H9 (cell line): Measurements from ENCODE around the gene SNAP47. TPM values are rescaled to one million over a fixed set of nuclear protein-coding genes. Genes with fewer than 3 reads are reported as not detected.

Experiments
- DNase-seq: peaks from one replicate; pipeline ENCODE4 v3.0.0-alpha.2; 2017
- H2AFZ ChIP-seq: one replicate; pipeline ENCODE4 v1.6.1; 2013; ENCODE audit warnings: mild to moderate bottlenecking, low read length, control low read depth, moderate library complexity
- H2AK5ac ChIP-seq: 2 replicates; pipeline ENCODE4 v1.6.1; 2013; ENCODE audit warnings: low read length, control low read depth, mixed read lengths; ENCODE audit not compliant: insufficient read length
- H2BK120ac ChIP-seq: one replicate; pipeline ENCODE4 v1.6.1; 2013; ENCODE audit warnings: low read depth, mild to moderate bottlenecking, low read length, control low read depth, inconsistent platforms; ENCODE audit not compliant: poor library complexity, severe bottlenecking
- H2BK12ac ChIP-seq: 2 replicates; pipeline ENCODE4 v1.6.1; 2013; ENCODE audit warnings: low read length, control low read depth, mixed read lengths, low read depth; ENCODE audit not compliant: insufficient read length
- H2BK15ac ChIP-seq: 2 replicates; pipeline ENCODE4 v1.6.1; 2013; ENCODE audit warnings: low read depth, low read length, control low read depth
- H2BK20ac ChIP-seq: one replicate; pipeline ENCODE4 v1.6.1; 2013; ENCODE audit warnings: low read depth, mild to moderate bottlenecking, low read length, control low read depth, inconsistent platforms; ENCODE audit not compliant: poor library complexity, severe bottlenecking
- H2BK5ac ChIP-seq: 2 replicates; pipeline ENCODE4 v1.6.1; 2013; ENCODE audit warnings: low read length, control low read depth, mixed read lengths; ENCODE audit not compliant: insufficient read length
- H3K14ac ChIP-seq: 2 replicates; pipeline ENCODE4 v1.6.1; 2013; ENCODE audit warnings: low read length, control low read depth; ENCODE audit not compliant: insufficient read depth
- H3K18ac ChIP-seq: 2 replicates; pipeline ENCODE4 v1.6.1; 2013; ENCODE audit warnings: low read depth, mild to moderate bottlenecking, mixed read lengths, low read length, control low read depth; ENCODE audit not compliant: insufficient read length
- H3K23ac ChIP-seq: 2 replicates; pipeline ENCODE4 v1.6.1; 2013; ENCODE audit warnings: low read length, control low read depth, mixed read lengths, low read depth; ENCODE audit not compliant: insufficient read length
- H3K23me2 ChIP-seq: 2 replicates; pipeline ENCODE4 v1.6.1; 2013; ENCODE audit warnings: low read depth, mild to moderate bottlenecking, mixed read lengths, low read length, control low read depth; ENCODE audit not compliant: insufficient read length, poor library complexity, severe bottlenecking
- H3K27ac ChIP-seq: 2 replicates; pipeline ENCODE4 v1.5.1; 2013; ENCODE audit warnings: low read length, control low read depth, mixed read lengths, low read depth; ENCODE audit not compliant: insufficient read length
- H3K27me3 ChIP-seq: 2 replicates; pipeline ENCODE4 v1.6.1; 2013; ENCODE audit warnings: low read length, control low read depth, inconsistent platforms; ENCODE audit not compliant: insufficient read depth
- H3K4ac ChIP-seq: 2 replicates; pipeline ENCODE4 v1.6.1; 2013; ENCODE audit warnings: low read depth, mild to moderate bottlenecking, control low read depth, inconsistent platforms, low read length, moderate library complexity
- H3K4me1 ChIP-seq: 2 replicates; pipeline ENCODE4 v1.6.1; 2013; ENCODE audit warnings: low read length, control low read depth, inconsistent platforms; ENCODE audit not compliant: insufficient read depth
- H3K4me2 ChIP-seq: 2 replicates; pipeline ENCODE4 v1.6.1; 2013; ENCODE audit warnings: low read length, control low read depth, mixed read lengths; ENCODE audit not compliant: insufficient read length, insufficient read depth
- H3K56ac ChIP-seq: 2 replicates; pipeline ENCODE4 v1.6.1; 2013; ENCODE audit warnings: low read depth, mild to moderate bottlenecking, mixed read lengths, low read length, control low read depth; ENCODE audit not compliant: insufficient read length
- H3K79me1 ChIP-seq: 2 replicates; pipeline ENCODE4 v1.6.1; 2013; ENCODE audit warnings: low read depth, mild to moderate bottlenecking, moderate library complexity, low read length, control low read depth, inconsistent platforms; ENCODE audit not compliant: insufficient read depth, poor library complexity, severe bottlenecking
- H3K79me2 ChIP-seq: 2 replicates; pipeline ENCODE4 v1.6.1; 2013; ENCODE audit warnings: low read length, control low read depth, inconsistent platforms; ENCODE audit not compliant: insufficient read depth
- H3K9ac ChIP-seq: 2 replicates; pipeline ENCODE4 v1.6.1; 2013; ENCODE audit warnings: low read length, control low read depth, mixed read lengths; ENCODE audit not compliant: insufficient read length; ENCODE audit errors: extremely low read depth
- H3K9me3 ChIP-seq: one replicate; pipeline ENCODE4 v1.6.1; 2013; ENCODE audit warnings: low read depth, low read length, inconsistent platforms; ENCODE audit not compliant: control insufficient read depth
- H3T11ph ChIP-seq: one replicate; pipeline ENCODE4 v1.6.1; 2013; ENCODE audit warnings: mild to moderate bottlenecking, low read length, control low read depth, inconsistent platforms
- H4K20me1 ChIP-seq: one replicate; pipeline ENCODE4 v1.6.1; 2013; ENCODE audit not compliant: control insufficient read depth, insufficient read length, insufficient read depth
- H4K5ac ChIP-seq: 2 replicates; pipeline ENCODE4 v1.6.1; 2013; ENCODE audit warnings: low read depth, mild to moderate bottlenecking, mixed read lengths, low read length, control low read depth; ENCODE audit not compliant: insufficient read length
- H4K8ac ChIP-seq: replicated peaks from 2 replicates; pipeline ENCODE4 v1.6.1; 2013; ENCODE audit warnings: low read length, control low read depth, mixed read lengths, low read depth; ENCODE audit not compliant: insufficient read length
- H4K91ac ChIP-seq: 2 replicates; pipeline ENCODE4 v1.6.1; 2013; ENCODE audit warnings: low read depth, mild to moderate bottlenecking, moderate library complexity, mixed read lengths, low read length, control low read depth; ENCODE audit not compliant: insufficient read length
- H3K27ac Mint-ChIP-seq, 3 experiments: 2 replicates in 2 of 3; 3 replicates in 1 of 3; pipeline ENCODE4 v1.8.0; 2020 to 2021; ENCODE audit warnings: mixed read lengths in 3 of 3, mild to moderate bottlenecking in 1 of 3, moderate library complexity in 1 of 3
- H3K27me3 Mint-ChIP-seq: 2 replicates; pipeline ENCODE4 v1.8.0; 2021; ENCODE audit warnings: low read depth, mild to moderate bottlenecking, moderate library complexity, mixed read lengths
- H3K36me3 Mint-ChIP-seq, 3 experiments: 2 replicates in 2 of 3; 3 replicates in 1 of 3; pipeline ENCODE4 v1.8.0; 2020 to 2021; ENCODE audit warnings: low read depth in 3 of 3, mixed read lengths in 3 of 3; ENCODE audit not compliant: insufficient read depth in 1 of 3
- H3K4me1 Mint-ChIP-seq, 2 experiments: 2 replicates each; pipeline ENCODE4 v1.8.0; 2020; ENCODE audit warnings: mixed read lengths in 2 of 2
- H3K4me3 Mint-ChIP-seq, 2 experiments: 2 replicates in 1 of 2; 3 replicates in 1 of 2; pipeline ENCODE4 v1.8.0; 2020 to 2021; ENCODE audit warnings: mild to moderate bottlenecking in 2 of 2, mixed read lengths in 2 of 2, moderate library complexity in 1 of 2
- H3K9me3 Mint-ChIP-seq, 2 experiments: 2 replicates in 1 of 2; 3 replicates in 1 of 2; pipeline ENCODE4 v1.8.0; 2020; ENCODE audit warnings: mild to moderate bottlenecking in 2 of 2, mixed read lengths in 2 of 2, moderate library complexity in 1 of 2
- CTCF ChIP-seq: fragments of 200-600 bp; sonication (generic); conservative IDR thresholded peaks from 3 replicates; pipeline ENCODE4 v1.8.0; 2021; ENCODE audit warnings: antibody characterized with exemption, mild to moderate bottlenecking
- WGBS: extraction: QIAGEN DNeasy Blood & Tissue Kit; methylation state at CpG from one replicate; pipeline ENCODE4 v1.1.7; 2013; ENCODE audit warnings: missing lambda C conversion rate, low lambda C conversion rate, mixed read lengths; ENCODE audit not compliant: insufficient read length; ENCODE audit errors: extremely low coverage; 5-methylcytosine and 5-hydroxymethylcytosine counted together
- total RNA-seq: library from RNA; stranded (reverse); gene quantifications from 2 replicates; pipeline ENCODE4 v1.2.1, GENCODE V29; 2021

The SNAP47 gene
- total RNA-seq, 1 experiment from 2014 or later, result 44.1 TPM

GRCh38 chr1:227771771-227772170 lies 36.5 kb downstream of the SNAP47 start:
- H4K5ac ChIP-seq, result no peak overlapping the region
- Mint-ChIP-seq H3K36me3 (peaks cover 19 to 52% (median 41%) of the 10 kb centered on the region in 3 experiments), H3K4me3 (no peak overlapping the region), H3K27ac (no peak overlapping the region), H3K27me3 (no peaks in the 10 kb centered on the region), H3K9me3 (no peaks in the 10 kb centered on the region), H3K4me1 (no peaks in the 10 kb centered on the region)
- H2AFZ ChIP-seq, result no peak overlapping the region
- no peak overlapping the region for H3K9ac ChIP-seq
- H3K27ac ChIP-seq, result no peak overlapping the region
- no peaks in the 10 kb centered on the region for H3K27me3 ChIP-seq
- H2BK15ac ChIP-seq, result no peak overlapping the region
- no peak overlapping the region for H3K23ac ChIP-seq
- no peak overlapping the region for H2AK5ac ChIP-seq
- no peak overlapping the region for H2BK5ac ChIP-seq
- H3K4me2 ChIP-seq, result no peak overlapping the region
- H3K4ac ChIP-seq, result no peak overlapping the region
- H4K8ac ChIP-seq, result no peak overlapping the region
- no peaks in the 10 kb centered on the region for H3K4me1 ChIP-seq
- H3K79me1 ChIP-seq, result no peaks in the 10 kb centered on the region
- TF ChIP-seq CTCF, result no peak
- DNase-seq, result no peak
- no peak overlapping the region for H2BK12ac ChIP-seq
- no peak overlapping the region for H2BK120ac ChIP-seq
- H3K18ac ChIP-seq, result no peak overlapping the region
- no peaks in the 10 kb centered on the region for H3K23me2 ChIP-seq
- no peak overlapping the region for H3K14ac ChIP-seq
- no peak overlapping the region for H2BK20ac ChIP-seq
- H3K9me3 ChIP-seq, result no peaks in the 10 kb centered on the region
- no peaks in the 10 kb centered on the region for H3K79me2 ChIP-seq
- H4K20me1 ChIP-seq, result no peaks in the 10 kb centered on the region
- H4K91ac ChIP-seq, result no peak overlapping the region
- H3K56ac ChIP-seq, result no peak overlapping the region
- H3T11ph ChIP-seq, result no peak overlapping the region
- WGBS, result no CpG with 5 or more reads among the region's 7 CpGs
